ENCODE measurements around the gene PTPRN2. TPM values are rescaled to one million over a fixed set of nuclear protein-coding genes. Genes with fewer than 3 reads are reported as not detected.

The PTPRN2 gene
- polyA plus RNA-seq, 1 donor from 2014 or later, result 1.6 TPM

DNA sequence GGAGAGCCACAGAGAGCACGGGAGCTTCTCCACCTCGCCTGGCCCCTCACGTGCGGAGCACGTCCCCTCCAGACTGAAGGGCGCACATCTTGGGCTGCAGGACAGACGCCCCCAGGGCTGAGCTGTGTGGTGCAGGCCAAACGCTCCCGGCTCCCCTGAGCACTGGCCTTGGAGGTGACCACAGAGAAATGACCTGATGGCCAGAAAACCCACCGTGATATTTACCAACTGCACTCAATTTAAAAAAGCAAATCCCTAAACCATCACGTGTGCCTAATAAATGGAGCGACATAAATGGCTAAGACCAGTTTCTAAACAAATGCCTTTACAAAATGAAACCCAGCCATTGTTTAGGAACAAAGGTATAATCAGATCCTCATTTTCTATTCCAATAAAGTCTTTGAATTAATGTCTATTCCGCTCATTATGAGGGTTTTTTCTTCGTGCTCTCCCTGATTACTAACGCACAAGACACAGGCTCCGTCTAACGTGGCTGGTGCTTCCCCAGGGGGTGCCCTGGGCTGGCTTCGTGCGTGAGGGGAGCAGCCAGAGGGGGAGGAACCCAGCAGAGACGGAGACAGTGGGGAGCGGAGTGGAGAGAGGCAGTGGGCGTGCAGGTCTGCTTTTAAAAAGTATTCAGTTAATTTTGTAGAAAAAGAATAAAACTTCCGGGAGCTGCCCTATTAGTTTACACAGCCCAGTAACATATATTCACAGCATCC, 1060.5 kb downstream of the PTPRN2 start:
- Mint-ChIP-seq H3K4me1 (peaks cover 0 to 2% (median 0%) of the 10 kb centered on the region in 3 donors), H3K4me3 (no peak overlapping the region), H3K9me3 (peaks cover under 1 to 8% (median 1%) of the 10 kb centered on the region in 3 donors), H3K27ac (no peak overlapping the region), H3K27me3 (no peaks in the 10 kb centered on the region), H3K36me3 (no peaks in the 10 kb centered on the region)

DNA sequence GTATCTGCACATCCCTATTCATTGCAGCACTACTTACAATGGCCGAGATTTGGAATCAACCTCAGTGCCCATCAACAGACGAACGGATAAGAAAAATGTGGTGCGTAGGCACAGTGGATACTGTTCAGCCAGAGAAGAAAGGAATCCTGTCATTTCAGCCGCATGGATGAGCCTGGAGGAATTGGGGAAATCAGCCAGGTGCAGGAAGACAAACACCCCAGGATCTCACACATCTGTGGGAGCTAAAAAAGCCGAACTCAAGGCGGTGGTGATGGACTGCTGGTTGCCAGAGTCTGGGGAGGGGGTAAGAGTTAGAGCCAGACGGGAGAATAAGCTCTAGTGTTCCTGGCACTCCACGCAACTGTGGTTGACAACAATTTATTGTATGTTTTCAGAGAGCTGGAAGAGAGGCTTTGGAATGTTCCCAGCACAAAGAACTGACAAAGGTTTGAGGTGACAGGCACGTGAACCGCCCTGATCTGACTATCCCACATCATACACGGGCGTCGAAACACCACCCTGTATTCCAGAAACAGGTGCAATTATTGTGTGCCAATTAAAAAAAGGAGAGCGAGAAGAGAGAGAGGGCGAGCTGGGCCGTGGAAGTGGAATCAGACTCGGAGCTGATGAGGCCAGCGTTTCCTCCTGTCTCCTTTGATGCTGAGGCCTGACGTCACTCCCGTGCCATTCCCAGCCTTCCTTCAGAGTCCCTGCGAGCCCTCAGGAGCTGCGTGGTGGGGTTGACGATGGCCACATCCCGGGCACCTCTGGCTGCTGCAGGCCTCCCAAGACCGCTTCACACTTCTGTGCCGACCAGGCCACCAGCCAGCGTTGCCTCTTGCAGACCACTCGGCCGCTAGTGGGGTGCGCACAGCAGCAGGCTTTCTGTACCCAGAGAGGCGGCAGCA, 1061.4 kb downstream of the PTPRN2 start:
- Mint-ChIP-seq H3K36me3 (no peaks in the 10 kb centered on the region), H3K4me3 (no peak overlapping the region), H3K4me1 (no peaks in the 10 kb centered on the region), H3K27ac (no peak overlapping the region), H3K9me3 (peaks cover 0 to 4% (median 2%) of the 10 kb centered on the region in 3 donors), H3K27me3 (no peaks in the 10 kb centered on the region)

DNA sequence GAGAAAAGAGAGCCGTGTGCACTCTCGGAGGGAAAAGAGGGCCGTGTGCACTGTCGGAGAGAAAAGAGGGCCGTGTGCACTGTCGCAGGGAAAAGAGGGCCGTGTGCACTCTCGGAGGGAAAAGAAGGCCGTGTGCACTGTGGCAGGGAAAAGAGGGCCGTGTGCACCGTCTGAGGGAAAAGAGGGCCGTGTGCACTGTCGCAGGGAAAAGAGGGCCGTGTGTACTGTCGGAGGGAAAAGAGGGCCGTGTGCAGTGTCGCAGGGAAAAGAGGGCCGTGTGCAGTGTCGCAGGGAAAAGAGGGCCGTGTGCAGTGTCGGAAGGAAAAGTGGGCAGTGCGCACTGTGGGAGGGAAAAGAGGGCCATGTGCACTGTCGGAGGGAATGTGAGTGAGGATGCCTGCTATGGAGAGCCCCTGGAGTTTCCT, 1062.1 kb downstream of the PTPRN2 start:
- Mint-ChIP-seq H3K36me3 (no peaks in the 10 kb centered on the region), H3K4me1 (peaks cover 0 to 2% (median 0%) of the 10 kb centered on the region in 3 donors), H3K27ac (no peak overlapping the region), H3K9me3 (peaks cover 0 to 4% (median 2%) of the 10 kb centered on the region in 3 donors), H3K27me3 (no peaks in the 10 kb centered on the region), H3K4me3 (no peak overlapping the region)

DNA sequence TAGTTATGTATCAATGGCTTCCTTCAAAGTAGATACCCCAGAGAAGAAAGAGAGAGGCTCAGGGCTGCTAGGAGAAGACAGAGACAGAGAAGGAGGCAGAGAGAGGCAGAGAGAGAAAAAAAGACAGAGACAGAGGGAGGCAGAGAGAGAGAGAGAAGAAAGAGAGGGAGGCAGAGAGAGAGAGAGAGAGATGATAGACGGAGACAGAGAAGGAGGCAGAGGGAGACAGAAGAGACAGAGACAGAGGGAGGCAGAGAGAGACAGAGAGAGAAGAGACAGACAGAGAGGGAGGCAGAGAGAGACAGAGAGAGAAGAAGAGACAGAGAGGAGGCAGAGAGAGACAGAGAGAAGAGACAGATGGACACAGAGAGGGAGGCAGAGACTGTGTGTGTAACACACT, 1062.9 kb downstream of the PTPRN2 start:
- Mint-ChIP-seq H3K27me3 (no peaks in the 10 kb centered on the region), H3K36me3 (no peaks in the 10 kb centered on the region), H3K4me1 (peaks cover 0 to 3% (median 0%) of the 10 kb centered on the region in 3 donors), H3K4me3 (no peak overlapping the region), H3K27ac (no peak overlapping the region), H3K9me3 (peaks cover 0 to 4% (median 2%) of the 10 kb centered on the region in 3 donors)

DNA sequence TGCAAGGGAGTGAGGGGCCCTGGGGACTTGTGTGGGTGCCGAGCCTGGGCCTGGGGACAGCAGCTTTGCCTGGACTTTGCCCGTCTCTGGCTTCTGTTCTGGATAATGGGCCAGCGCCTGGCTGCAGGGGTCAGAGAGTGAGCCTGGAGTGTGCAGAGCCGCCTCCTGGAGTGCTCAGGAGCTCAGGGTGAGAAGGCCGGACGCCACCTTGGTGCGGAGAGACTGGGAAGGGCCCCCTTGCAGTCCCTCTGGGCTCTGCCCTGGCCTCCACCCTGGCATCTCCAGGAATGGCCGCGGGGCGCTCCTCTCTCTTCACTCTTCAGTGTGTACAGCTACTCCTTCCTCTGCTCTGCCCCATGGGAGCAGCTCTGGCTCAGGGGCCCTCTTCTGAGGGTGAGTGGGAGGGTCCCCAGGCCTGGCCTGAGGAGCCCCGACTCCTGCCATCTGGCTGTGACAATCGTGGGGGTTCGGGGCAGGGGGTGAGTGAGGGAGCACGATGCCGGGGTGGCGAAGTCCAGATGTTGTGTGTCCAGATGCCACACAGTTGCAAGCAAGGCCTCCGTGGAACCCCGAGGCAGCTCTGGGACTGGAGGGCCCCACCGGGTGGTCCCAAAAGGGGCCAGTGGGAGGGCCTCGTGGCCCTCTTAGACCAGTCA, 1063.7 kb downstream of the PTPRN2 start:
- H3K4me1 Mint-ChIP-seq, result peaks cover 0 to 3% (median 0%) of the 10 kb centered on the region in 3 donors
- no peak overlapping the region for H3K4me3 Mint-ChIP-seq
- H3K27me3 Mint-ChIP-seq, result no peaks in the 10 kb centered on the region

DNA sequence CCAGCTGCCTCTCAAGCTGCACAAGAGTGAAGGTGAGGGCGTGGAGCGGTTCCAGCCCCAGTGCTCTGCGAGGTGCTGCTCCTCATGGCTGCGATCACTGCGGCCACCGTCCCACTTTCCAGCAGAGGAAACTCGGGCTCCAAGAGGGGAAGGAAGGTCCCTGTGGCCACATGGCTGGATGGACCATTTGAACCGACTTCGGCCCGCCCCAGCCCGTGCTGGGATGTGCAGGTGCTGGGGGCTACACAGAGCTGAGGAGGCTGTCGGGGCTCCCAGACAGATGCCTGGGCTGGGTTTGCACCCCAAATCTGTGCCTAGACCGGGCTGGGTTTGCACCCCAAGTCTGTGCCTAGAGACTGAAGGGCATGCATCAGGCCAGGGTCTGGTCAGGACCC, 1064.3 kb downstream of the PTPRN2 start:
- no peaks in the 10 kb centered on the region for H3K27me3 Mint-ChIP-seq
- no peak overlapping the region for H3K4me3 Mint-ChIP-seq
- peaks cover 0 to 3% (median 3%) of the 10 kb centered on the region in 3 donors for H3K4me1 Mint-ChIP-seq
- peaks cover 0 to 4% (median 2%) of the 10 kb centered on the region in 3 donors for H3K9me3 Mint-ChIP-seq
- no peak overlapping the region for H3K27ac Mint-ChIP-seq
- H3K36me3 Mint-ChIP-seq, result no peaks in the 10 kb centered on the region

More for the DNA sequence above, 1063.7 kb downstream of the PTPRN2 start:
- Mint-ChIP-seq H3K27ac (no peak overlapping the region), H3K36me3 (no peaks in the 10 kb centered on the region), H3K9me3 (peaks cover 0 to 4% (median 2%) of the 10 kb centered on the region in 3 donors)

DNA sequence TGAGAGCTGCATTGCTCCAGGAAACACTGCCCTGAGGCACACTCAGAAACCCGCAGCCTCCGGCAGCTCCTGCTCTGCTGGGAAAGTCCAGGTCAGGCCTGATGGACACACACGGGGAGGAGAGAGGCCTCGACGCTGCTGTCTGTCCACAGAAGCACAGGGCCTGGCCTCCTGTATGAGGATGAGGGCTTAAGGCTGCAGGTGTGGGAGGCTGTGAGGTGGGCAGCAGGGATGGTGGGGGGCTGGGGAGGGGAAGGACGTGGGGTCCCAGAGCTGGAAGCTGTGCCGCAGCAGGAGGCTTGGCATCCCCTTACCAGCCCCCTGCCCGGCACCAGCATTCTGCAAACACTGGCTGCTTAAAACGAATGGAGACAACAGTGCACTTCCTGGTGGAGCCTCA, 1064.7 kb downstream of the PTPRN2 start:
- Mint-ChIP-seq H3K36me3 (no peaks in the 10 kb centered on the region), H3K4me3 (no peak overlapping the region), H3K4me1 (peaks cover 0 to 3% (median 3%) of the 10 kb centered on the region in 3 donors), H3K27ac (no peak overlapping the region), H3K27me3 (no peaks in the 10 kb centered on the region), H3K9me3 (peaks cover 0 to 4% (median 2%) of the 10 kb centered on the region in 3 donors)

DNA sequence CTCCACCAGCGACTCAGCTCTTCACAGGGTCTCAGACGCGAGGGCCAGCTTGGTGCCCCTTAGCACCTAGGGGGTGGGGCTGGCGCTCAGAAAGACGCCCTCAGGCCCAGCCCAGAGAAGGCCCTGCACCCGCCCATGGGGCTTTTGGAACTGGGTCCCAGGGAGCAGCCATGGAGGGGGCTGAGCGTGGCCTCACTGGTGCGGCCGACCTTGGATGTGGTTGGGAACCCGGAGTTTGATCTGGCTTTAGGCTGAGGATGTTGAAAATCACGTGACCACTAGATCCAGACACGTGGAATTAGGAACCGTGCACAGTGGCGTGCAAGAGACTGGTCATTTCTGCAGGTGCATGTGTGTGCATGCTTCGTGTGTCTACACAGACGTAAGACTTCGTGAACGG, 1065.4 kb downstream of the PTPRN2 start:
- H3K4me3 Mint-ChIP-seq, result no peak overlapping the region
- no peaks in the 10 kb centered on the region for H3K27me3 Mint-ChIP-seq
- no peaks in the 10 kb centered on the region for H3K36me3 Mint-ChIP-seq
- H3K9me3 Mint-ChIP-seq, result peaks cover 0 to 4% (median 2%) of the 10 kb centered on the region in 3 donors
- no peak overlapping the region for H3K27ac Mint-ChIP-seq
- peaks cover 0 to 3% (median 3%) of the 10 kb centered on the region in 3 donors for H3K4me1 Mint-ChIP-seq

DNA sequence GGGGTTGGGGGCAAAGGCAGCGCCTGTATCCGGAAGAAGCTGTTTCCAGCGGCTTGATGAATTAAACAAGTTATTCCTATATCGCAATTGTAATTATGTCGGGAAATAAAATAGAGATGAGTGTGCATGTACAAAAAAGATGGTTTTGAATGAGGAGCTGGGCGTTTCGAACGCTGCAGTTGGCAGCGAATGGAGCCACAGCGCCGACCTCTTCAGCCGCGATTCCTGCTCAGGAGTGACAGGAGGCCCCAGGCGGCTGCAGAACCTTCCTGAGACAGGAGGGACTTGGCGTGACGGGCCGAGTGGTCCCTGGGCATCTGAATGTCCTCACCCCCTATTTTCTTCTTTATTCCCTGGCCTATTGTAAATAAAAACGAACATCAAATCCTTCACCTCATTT, 1065.9 kb downstream of the PTPRN2 start:
- peaks cover 0 to 3% (median 3%) of the 10 kb centered on the region in 3 donors for H3K4me1 Mint-ChIP-seq
- H3K27me3 Mint-ChIP-seq, result no peaks in the 10 kb centered on the region
- H3K36me3 Mint-ChIP-seq, result no peaks in the 10 kb centered on the region
- H3K9me3 Mint-ChIP-seq, result peaks cover 0 to 4% (median 2%) of the 10 kb centered on the region in 3 donors
- no peak overlapping the region for H3K4me3 Mint-ChIP-seq
- no peak overlapping the region for H3K27ac Mint-ChIP-seq

DNA sequence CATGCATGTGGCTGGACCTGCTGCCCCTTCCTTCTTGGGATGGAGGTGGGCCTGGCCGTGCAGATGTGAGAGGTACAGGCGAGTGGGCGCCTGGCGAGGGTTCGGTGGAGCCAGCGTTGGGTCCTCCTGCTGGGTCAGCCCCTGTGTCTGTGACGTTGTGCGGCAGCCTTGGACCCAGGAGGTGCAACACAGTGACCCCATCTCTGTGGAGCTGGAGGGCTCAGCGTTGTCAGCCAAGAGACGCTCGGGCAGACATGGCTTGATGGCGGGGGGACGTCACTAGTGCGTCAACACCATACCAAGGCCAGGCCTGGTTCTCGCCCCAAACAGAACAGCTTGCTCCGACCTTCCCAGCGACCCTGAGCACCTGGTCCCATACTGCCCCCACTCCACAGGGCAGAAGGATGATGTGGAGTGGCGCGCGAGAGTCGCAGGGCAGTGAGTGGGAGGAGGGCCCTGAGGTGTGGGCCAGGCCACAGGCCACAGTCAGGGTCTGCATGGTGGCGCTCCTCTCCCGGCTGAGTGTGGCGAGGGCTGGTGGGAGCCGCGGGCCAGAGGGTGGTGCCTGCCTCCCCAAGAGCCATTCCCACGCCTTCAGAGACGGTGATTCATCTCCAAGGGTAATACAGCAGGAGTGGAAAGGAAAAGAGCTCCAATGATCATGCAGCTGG, 1066.4 kb downstream of the PTPRN2 start:
- peaks cover 0 to 5% (median 3%) of the 10 kb centered on the region in 3 donors for H3K4me1 Mint-ChIP-seq
- H3K4me3 Mint-ChIP-seq, result no peak overlapping the region
- H3K27ac Mint-ChIP-seq, result no peak overlapping the region
- H3K36me3 Mint-ChIP-seq, result no peaks in the 10 kb centered on the region
- H3K27me3 Mint-ChIP-seq, result peaks cover 4% of the 10 kb centered on the region
- H3K9me3 Mint-ChIP-seq, result peaks cover 0 to 4% (median 2%) of the 10 kb centered on the region in 3 donors

DNA sequence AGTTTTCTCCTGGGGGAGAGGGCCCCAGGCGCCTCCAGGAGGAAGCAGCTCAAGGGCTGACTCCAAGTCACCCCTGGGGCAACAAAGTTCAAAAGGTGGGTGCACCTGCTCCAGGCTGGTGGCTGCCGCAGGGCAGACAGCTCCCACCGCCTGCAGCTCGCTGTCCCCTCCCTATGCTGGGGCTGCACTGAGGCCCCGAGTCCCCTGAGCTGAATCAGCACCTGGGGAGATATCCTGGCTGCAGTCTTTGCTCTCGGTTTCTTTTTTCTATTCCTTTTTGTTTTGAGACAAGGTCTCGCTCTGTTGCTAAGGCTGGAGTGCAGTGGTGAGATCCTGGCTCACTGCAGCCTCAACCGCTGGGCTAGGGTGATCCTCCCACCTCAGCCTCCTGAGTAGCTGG, 1067.4 kb downstream of the PTPRN2 start:
- H3K9me3 Mint-ChIP-seq, result peaks cover 0 to 2% (median 2%) of the 10 kb centered on the region in 3 donors

DNA sequence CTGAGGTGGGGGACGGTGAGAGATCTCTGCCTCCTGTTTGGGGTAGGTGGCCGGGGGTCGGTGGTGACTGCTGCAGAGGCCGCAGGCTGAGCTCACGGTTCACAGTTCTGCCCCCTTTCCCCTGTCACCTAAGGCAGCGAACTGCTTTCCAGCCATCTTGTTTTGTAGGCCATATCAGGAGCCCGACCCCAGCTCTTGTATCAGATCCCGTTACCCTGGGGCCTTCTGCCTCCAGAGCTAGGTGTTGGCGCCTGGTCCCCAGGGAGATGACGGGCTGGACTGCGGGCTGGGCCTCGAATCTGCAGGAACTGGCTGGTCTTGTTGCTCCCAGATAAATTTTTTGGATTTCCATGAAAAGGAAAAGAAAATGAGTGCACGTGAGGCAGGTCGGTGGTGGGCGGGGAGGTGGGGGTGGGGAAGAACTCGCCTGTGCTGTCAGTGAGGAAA, 1067.8 kb downstream of the PTPRN2 start:
- H3K27ac Mint-ChIP-seq, result no peak overlapping the region
- H3K9me3 Mint-ChIP-seq, result peaks cover 0 to 2% (median 0%) of the 10 kb centered on the region in 3 donors
- peak overlapping the region in 1 of 4 donors; percentile 58 for H3K4me3 Mint-ChIP-seq
- peaks cover 7% of the 10 kb centered on the region for H3K27me3 Mint-ChIP-seq
- H3K4me1 Mint-ChIP-seq, result peaks cover 0 to 5% (median 3%) of the 10 kb centered on the region in 3 donors
- H3K36me3 Mint-ChIP-seq, result no peaks in the 10 kb centered on the region

More for the DNA sequence above, 1067.4 kb downstream of the PTPRN2 start:
- Mint-ChIP-seq H3K27me3 (peaks cover 7% of the 10 kb centered on the region), H3K36me3 (no peaks in the 10 kb centered on the region), H3K27ac (no peak overlapping the region), H3K4me1 (peaks cover 0 to 5% (median 3%) of the 10 kb centered on the region in 3 donors), H3K4me3 (peak overlapping the region in 1 of 4 donors; percentile 58)

DNA sequence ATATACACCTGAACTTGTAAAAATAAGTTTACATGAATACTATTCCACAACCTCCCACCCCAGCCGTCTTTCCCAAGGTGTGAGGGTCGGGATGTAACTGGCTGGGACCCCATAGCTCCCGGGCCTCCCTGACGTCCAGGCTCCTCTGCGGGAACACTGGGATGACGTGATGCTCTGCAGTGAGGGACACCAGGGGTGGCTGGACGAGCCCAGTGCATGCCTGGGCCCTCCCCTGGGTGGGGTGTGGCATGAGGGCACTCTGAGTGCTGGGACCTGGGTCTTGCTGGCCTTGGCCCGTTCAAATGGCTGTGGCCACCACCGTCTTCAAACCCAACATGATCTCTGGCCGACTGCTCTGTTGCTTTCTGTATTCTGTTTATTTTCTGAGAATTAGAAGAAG, 1068.4 kb downstream of the PTPRN2 start:
- H3K4me3 Mint-ChIP-seq, result no peak overlapping the region

DNA sequence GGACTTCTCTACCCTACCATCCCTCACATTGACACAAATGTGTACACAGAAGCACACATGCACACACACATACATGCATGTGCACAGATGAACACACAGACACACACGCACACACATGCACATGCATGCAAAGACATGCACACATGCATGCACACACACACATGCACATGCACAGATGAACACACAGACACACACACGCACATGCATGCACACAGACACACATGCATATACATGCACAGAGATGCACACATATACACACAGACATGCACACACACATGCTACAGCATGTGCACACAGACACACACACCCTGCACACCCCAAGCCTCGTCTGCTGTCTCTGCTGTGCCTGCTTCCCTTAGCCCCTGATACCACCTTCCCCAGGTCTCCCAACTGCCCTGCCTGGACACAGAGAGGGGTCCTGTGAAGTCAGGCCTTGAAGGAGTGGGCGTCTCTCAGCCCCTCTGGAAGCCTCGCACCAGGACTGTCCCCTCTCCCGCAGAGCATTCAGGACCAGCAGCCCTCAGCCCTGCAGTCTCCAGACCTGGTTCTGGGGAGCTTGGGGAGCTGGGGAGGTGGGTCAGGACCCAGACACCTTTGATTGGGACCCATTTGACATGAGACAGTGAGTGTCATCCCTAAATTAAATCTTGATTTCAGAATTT, 1069.0 kb downstream of the PTPRN2 start:
- Mint-ChIP-seq H3K27me3 (peaks cover 7% of the 10 kb centered on the region), H3K4me1 (peaks cover 0 to 5% (median 3%) of the 10 kb centered on the region in 3 donors), H3K36me3 (no peaks in the 10 kb centered on the region), H3K9me3 (peaks cover 0 to 2% (median 0%) of the 10 kb centered on the region in 3 donors), H3K27ac (peak overlapping the region in 1 of 3 donors; percentile 49), H3K4me3 (no peak overlapping the region)

More for the DNA sequence above, 1068.4 kb downstream of the PTPRN2 start:
- no peak overlapping the region for H3K27ac Mint-ChIP-seq
- peaks cover 0 to 5% (median 3%) of the 10 kb centered on the region in 3 donors for H3K4me1 Mint-ChIP-seq
- H3K9me3 Mint-ChIP-seq, result peaks cover 0 to 2% (median 0%) of the 10 kb centered on the region in 3 donors
- H3K27me3 Mint-ChIP-seq, result peaks cover 7% of the 10 kb centered on the region
- H3K36me3 Mint-ChIP-seq, result no peaks in the 10 kb centered on the region
